Measurements from ENCODE around the gene RNF166. TPM values are rescaled to one million over a fixed set of nuclear protein-coding genes. Genes with fewer than 3 reads are reported as not detected.

RNF166 gene
- total and polyA plus RNA-seq, 2 donors (not counting 3 experiments of a cell fraction or from before 2014, with no cell fraction given): 27.6 to 38.8 TPM

GRCh38 chr16:88754109-88754911 lies 48.1 kb upstream of the RNF166 start:
- no peaks in the 10 kb centered on the region for H3K27me3 ChIP-seq (ENCODE audit: control insufficient read depth in 2 of 2, insufficient read depth in 2 of 2, low read length in 2 of 2)
- POLR2A ChIA-PET: no interaction called here
- FAIRE-seq (no peak), DNase-seq (ENCODE audit: low read depth, low spot score) (no peak)
- H3K79me2 ChIP-seq (ENCODE audit: control insufficient read depth, insufficient read depth, low read length): peaks cover 80% of the 10 kb centered on the region
- no peak overlapping the region for H2AFZ ChIP-seq (ENCODE audit: low read depth, low read length)
- no peak overlapping the region for H3K27ac ChIP-seq (ENCODE audit: insufficient read depth, low read depth, low read length)
- TF ChIP-seq POLR2AphosphoS5 (IDR thresholded peaks at IDR 0.05; ENCODE audit: insufficient read depth, low read depth, low read length): no peak
- no peak for TF ChIP-seq CTCF (IDR thresholded peaks at IDR 0.05; ENCODE audit: extremely low read depth in 1 of 2, insufficient read depth in 1 of 2, low read depth in 1 of 2, low read length in 2 of 2)
- no peak for TF ChIP-seq MYC (IDR thresholded peaks at IDR 0.05; ENCODE audit: low read depth, low read length)
- no peak for TF ChIP-seq MAX (IDR thresholded peaks at IDR 0.05; ENCODE audit: insufficient read depth, insufficient read length)
- TF ChIP-seq POLR2A (IDR thresholded peaks at IDR 0.05; ENCODE audit: low read depth, low read length): no peak
- H3K9me1 ChIP-seq (replicated peaks; ENCODE audit: control insufficient read depth, extremely low read depth, insufficient read depth, low read length): no peaks in the 10 kb centered on the region
- no TSS peak for BruUV-seq (replicated peaks)
- H3K4me1 ChIP-seq (ENCODE audit: control insufficient read depth, extremely low read depth, insufficient read depth, low read length): peaks cover 2% of the 10 kb centered on the region
- H3K4me2 ChIP-seq (ENCODE audit: insufficient read depth, low read length): no peak overlapping the region
- CTCF ChIA-PET: interaction anchor here (0.9 to 3.3 kb wide), 6 partner anchors 9 to 30 kb away, joined by 3 to 31 read pairs (median 9); partner anchors contain the start of gene PIEZO1
- peaks cover 0 to 11% of the 10 kb centered on the region in 2 experiments for H3K36me3 ChIP-seq (ENCODE audit: control insufficient read depth in 2 of 2, extremely low read depth in 1 of 2, insufficient read depth in 2 of 2, low read length in 2 of 2)
- no peaks in the 10 kb centered on the region for H4K20me1 ChIP-seq (replicated peaks; ENCODE audit: control insufficient read depth, extremely low read depth, insufficient read depth, low read length)
- dilution Hi-C loops (cut with MboI; ENCODE audit: extremely low pct_ligation_motif_present, low sequenced_read_pairs) (no loop called here), intact Hi-C loops (cut with micrococcal nuclease) (no loop called here)
- H3K4me3 ChIP-seq (replicated peaks in 1 of 3; ENCODE audit: insufficient read depth in 1 of 3, low read depth in 1 of 3, low read length in 3 of 3): no peak overlapping the region
- H3K9me3 ChIP-seq (replicated peaks; ENCODE audit: control insufficient read depth, insufficient read depth, low read length): no peaks in the 10 kb centered on the region
- H3K9ac ChIP-seq (replicated peaks; ENCODE audit: extremely low read depth, insufficient read depth, low read length): no peak overlapping the region

Measured in endothelial cell of umbilical vein (primary cell).